ENCODE results near the gene MPV17.
"Not testable (repeated sequence)": the region's sequence is repeated elsewhere in the genome, so short reads cannot be mapped to it uniquely, and the experiment has no call there.

MPV17 gene

GRCh38 chr2:27322301-27322765 lies 564 bp downstream of the MPV17 start:
- no peak for DNase-seq

- DNase-seq, result no peak
These were observed 1.8 kb downstream of the MPV17 start for GRCh38 chr2:27320958-27321543.

- DNase-seq, result not testable (repeated sequence)
These were observed 3.1 kb downstream of the MPV17 start for GRCh38 chr2:27319839-27320238.

GRCh38 chr2:27316655-27317412 lies 6.1 kb downstream of the MPV17 start:
- DNase-seq, result no peak

GRCh38 chr2:27315122-27315521 lies 7.8 kb downstream of the MPV17 start:
- DNase-seq, result no peak

- no peak for DNase-seq
These were observed 8.2 kb downstream of the MPV17 start for GRCh38 chr2:27314709-27315108.

GRCh38 chr2:27313882-27314645 lies 8.8 kb downstream of the MPV17 start:
- no peak for DNase-seq

GRCh38 chr2:27312152-27312551 lies 10.7 kb downstream of the MPV17 start:
- no peak for DNase-seq

GRCh38 chr2:27309651-27310050 lies 13.2 kb downstream of the MPV17 start:
- no peak for DNase-seq

- peak; percentile 74 for DNase-seq
These were observed 14.5 kb downstream of the MPV17 start, which contains the start of gene UCN for GRCh38 chr2:27308359-27308881. Gene UCN (minus strand): TSS chr2:27308445. CDS start chr2:27307895, 550 bp downstream.

- DNase-seq, result no peak
These were observed 15.1 kb downstream of the MPV17 start for GRCh38 chr2:27307545-27308358.

- DNase-seq, result no peak
These were observed 15.7 kb downstream of the MPV17 start for GRCh38 chr2:27307287-27307544.

- no peak for DNase-seq
These were observed 16.2 kb downstream of the MPV17 start for GRCh38 chr2:27306573-27307286.

GRCh38 chr2:27306136-27306535 lies 16.8 kb downstream of the MPV17 start:
- DNase-seq, result no peak

- no peak for DNase-seq
These were observed 17.4 kb downstream of the MPV17 start for GRCh38 chr2:27305516-27305915.

GRCh38 chr2:27304488-27305240 lies 18.2 kb downstream of the MPV17 start:
- DNase-seq, result no peak

GRCh38 chr2:27303093-27304025 lies 19.5 kb downstream of the MPV17 start:
- no peak for DNase-seq

GRCh38 chr2:27300606-27301005 lies 22.3 kb downstream of the MPV17 start:
- not testable (repeated sequence) for DNase-seq

- DNase-seq, result no peak
These were observed 24.4 kb downstream of the MPV17 start for GRCh38 chr2:27298391-27299080.

- no peak for DNase-seq
These were observed 25.7 kb downstream of the MPV17 start for GRCh38 chr2:27297195-27297594.

Data from right forelimb (tissue), 1 donor.